Measurements from ENCODE around the gene FNDC1. TPM values are rescaled to one million over a fixed set of nuclear protein-coding genes. Genes with fewer than 3 reads are reported as not detected.
A peak's percentile ranks its signal among the peaks of the same experiment; 100 is the strongest.

The FNDC1 gene
- total and polyA plus RNA-seq, 2 donors: 0.84 to 31.6 TPM

DNA sequence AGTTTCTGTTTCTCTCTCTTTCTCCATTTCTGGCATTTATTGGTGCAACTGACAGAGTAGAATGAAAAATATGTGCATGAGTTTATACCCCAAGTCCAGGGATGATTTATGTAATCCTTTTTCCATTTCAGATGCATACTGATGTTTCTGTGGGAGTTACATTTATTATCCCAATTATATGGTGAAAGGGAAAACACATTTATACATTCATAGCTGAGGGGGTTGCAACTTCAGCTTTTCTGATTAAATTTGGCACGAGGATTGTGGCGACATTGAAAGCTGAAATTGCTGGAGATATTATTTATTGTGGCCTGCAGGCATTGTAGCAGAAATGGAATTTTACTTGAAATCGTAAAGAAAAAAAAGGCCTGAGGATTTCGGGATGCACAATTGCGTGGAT is 31.5 kb upstream of the FNDC1 start:
- WGBS: 48% methylated on average over 5 of the region's 5 CpGs
- no peak for DNase-seq (ENCODE audit: extremely low spot score)
- no peaks in the 10 kb centered on the region for H3K36me3 ChIP-seq (ENCODE audit: insufficient read depth)

DNA sequence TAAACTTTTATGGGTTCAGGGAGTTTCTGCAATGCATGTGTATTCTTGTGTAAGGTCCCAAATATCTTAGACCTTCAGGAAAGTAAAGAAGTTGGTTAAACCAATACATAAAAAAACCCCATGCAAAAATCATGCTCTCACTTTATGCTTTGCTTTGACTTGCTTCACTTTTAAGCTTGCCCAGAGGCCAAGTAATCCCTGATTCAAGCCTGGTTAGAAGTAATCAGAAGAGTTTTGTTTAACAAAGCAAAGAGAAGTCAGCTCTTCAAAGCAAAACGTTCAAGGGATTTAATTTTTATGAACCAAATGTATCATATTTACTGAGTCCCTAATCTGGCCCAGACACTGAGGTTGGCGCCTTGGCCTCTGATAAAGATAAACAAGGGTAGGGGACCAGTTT is 26.7 kb upstream of the FNDC1 start:
- WGBS: 45% methylated on average over 2 of the region's 2 CpGs
- no peaks in the 10 kb centered on the region for H3K4me1 ChIP-seq (ENCODE audit: insufficient read depth)
- H3K36me3 ChIP-seq (ENCODE audit: insufficient read depth): no peaks in the 10 kb centered on the region
- no peak overlapping the region for H3K27ac ChIP-seq (ENCODE audit: low read depth)
- no peak overlapping the region for H3K4me3 ChIP-seq (ENCODE audit: low read depth, low read length)
- DNase-seq (ENCODE audit: extremely low spot score): no peak

More for the DNA sequence above, 31.5 kb upstream of the FNDC1 start:
- no peaks in the 10 kb centered on the region for H3K4me1 ChIP-seq (ENCODE audit: insufficient read depth)
- H3K27ac ChIP-seq (ENCODE audit: low read depth): no peak overlapping the region
- H3K4me3 ChIP-seq (ENCODE audit: low read depth, low read length): no peak overlapping the region

DNA sequence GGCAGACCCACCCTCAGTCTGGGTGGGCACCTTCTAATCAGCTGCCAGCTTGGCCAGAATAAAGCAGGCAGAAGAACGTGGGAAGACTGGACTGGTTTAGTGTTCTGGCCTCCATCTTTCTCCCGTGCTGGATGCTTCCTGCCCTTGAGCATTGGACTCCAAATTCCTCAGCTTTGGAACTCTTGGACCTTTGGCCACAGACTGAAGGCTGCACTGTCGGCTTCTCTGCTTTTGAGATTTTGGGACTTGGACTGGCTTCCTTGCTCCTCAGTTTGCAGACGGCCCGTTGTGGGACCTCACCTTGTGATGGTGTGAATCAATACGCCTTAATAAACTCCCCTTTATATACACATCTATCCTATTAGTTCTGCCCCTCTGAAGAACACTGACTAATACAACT is 20.6 kb upstream of the FNDC1 start:
- Histone ChIP-seq H3K27ac (ENCODE audit: low read depth) (no peak overlapping the region), H3K4me1 (ENCODE audit: insufficient read depth) (no peaks in the 10 kb centered on the region), H3K36me3 (ENCODE audit: insufficient read depth) (no peaks in the 10 kb centered on the region), H3K4me3 (ENCODE audit: low read depth, low read length) (no peak overlapping the region)
- DNase-seq (ENCODE audit: extremely low spot score): no peak
- 82% methylated on average over 6 of the region's 6 CpGs for WGBS

DNA sequence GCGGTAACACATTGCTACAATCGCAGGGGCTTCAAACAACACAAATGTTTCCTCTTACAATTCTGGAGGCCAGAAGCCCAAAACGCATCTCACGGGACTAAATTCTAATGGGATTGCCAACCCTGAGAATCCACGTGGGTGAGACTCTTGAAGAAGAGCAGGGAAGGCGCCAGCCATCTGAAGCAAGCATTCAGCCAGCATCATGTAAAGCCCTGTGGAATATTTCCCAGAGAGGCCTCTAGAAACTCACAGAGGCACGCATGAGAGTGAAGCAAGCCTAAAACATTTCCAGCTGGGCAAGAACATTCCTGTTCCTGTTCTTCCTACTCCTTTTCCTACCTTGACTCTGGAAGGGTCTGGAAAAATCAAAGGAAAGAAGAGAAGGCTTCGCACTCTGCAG is 19.6 kb upstream of the FNDC1 start:
- Histone ChIP-seq H3K4me3 (ENCODE audit: low read depth, low read length) (no peak overlapping the region), H3K27ac (ENCODE audit: low read depth) (no peak overlapping the region), H3K36me3 (ENCODE audit: insufficient read depth) (no peaks in the 10 kb centered on the region), H3K4me1 (ENCODE audit: insufficient read depth) (no peaks in the 10 kb centered on the region)
- 58% methylated on average over 8 of the region's 8 CpGs for WGBS
- no peak for DNase-seq (ENCODE audit: extremely low spot score)

DNA sequence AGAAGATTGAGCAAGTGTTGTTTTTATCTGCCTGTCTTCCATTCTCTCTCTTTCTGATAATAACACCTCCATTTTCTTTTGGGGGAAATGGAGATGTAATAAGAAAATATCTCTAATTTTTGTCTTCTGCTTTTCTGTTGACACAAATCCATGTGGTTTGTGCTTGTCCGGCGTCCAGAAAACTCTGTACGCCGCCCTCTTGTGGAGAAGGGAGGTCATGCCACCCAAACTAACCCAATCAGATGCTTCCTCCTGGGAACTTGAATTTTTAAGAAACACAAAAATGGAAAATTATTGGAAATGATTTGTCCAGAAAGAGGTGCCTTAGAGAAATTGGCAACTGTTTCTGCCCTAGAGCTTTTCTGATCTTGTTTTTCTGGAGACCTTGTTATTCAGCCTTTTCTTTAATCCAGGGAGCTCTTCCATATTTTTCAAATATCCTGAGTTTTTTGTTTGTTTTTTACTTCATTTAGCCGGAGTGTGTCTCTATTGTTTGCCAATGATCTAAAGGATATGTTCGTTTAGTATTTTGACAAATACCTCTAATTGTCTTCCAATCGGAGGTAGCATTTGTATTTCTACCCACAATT is 17.8 kb upstream of the FNDC1 start:
- no peak overlapping the region for H3K4me3 ChIP-seq (ENCODE audit: low read depth, low read length)
- no peaks in the 10 kb centered on the region for H3K36me3 ChIP-seq (ENCODE audit: insufficient read depth)
- DNase-seq (ENCODE audit: extremely low spot score): no peak
- no peak overlapping the region for H3K27ac ChIP-seq (ENCODE audit: low read depth)
- H3K4me1 ChIP-seq (ENCODE audit: insufficient read depth): no peaks in the 10 kb centered on the region
- 31% methylated on average over 7 of the region's 7 CpGs for WGBS

DNA sequence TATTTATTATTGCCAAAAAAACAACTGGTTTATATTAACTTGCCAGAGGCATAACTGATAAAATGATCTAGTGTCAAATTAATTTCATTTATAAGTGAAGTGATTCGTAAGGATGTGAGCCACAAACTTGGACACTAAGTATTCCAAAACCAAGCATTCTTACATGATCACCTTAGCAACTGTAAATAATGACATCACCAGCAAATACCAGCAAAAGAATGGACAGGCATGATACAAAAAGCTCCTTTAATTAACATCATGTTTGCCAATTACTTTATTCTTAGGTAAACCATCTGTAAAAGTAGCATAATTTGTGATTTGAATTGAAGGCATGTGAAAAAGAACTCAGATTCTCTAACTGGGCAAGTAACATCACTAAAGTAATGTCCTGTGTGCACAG is 17.2 kb upstream of the FNDC1 start:
- WGBS: 42% methylated on average over 1 of the region's 1 CpG
- Histone ChIP-seq H3K27ac (ENCODE audit: low read depth) (no peak overlapping the region), H3K4me3 (ENCODE audit: low read depth, low read length) (no peak overlapping the region), H3K36me3 (ENCODE audit: insufficient read depth) (no peaks in the 10 kb centered on the region), H3K4me1 (ENCODE audit: insufficient read depth) (no peaks in the 10 kb centered on the region)
- no peak for DNase-seq (ENCODE audit: extremely low spot score)

DNA sequence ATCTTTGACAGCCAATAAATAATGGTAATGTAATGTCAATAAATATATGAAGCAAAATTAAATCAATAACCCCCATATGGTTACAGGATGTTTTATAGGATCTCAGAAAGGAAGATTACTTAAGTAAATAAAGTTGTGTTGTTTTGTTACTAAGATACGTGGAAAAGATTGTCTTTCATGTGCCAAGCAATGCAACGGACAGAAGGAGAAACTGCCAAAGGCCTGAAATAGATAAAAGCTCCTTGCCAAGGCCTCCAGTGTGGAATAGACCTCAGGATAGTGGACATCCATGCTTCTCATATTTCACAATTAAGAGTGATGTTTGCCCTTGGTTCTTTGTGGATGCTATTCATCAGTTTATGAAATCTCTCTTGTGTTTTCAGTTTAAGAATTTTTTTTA is 16.4 kb upstream of the FNDC1 start:
- Histone ChIP-seq H3K36me3 (ENCODE audit: insufficient read depth) (no peaks in the 10 kb centered on the region), H3K4me3 (ENCODE audit: low read depth, low read length) (no peak overlapping the region), H3K27ac (ENCODE audit: low read depth) (no peak overlapping the region), H3K4me1 (ENCODE audit: insufficient read depth) (no peaks in the 10 kb centered on the region)
- no peak for DNase-seq (ENCODE audit: extremely low spot score)
- WGBS: 36% methylated on average over 2 of the region's 2 CpGs

DNA sequence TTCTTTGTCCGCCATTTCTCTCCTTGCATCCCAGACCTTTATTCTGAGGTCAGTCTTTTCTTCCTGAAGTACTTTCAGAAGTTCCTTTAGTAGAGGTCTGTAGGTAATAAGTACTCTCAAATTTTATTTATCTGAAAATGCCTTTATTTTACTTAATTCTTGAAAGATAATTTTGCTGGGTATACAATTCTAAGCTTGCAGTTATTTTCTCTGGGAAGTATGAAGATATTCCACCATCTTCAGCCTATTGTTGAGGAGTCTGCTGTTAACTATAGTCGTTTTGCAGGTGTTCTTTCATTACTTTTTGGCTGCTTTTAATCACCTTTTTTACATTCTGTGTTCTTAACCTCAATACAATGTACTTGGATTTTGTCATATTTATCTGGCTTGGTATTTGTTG is 13.5 kb upstream of the FNDC1 start:
- no peak for DNase-seq (ENCODE audit: extremely low spot score)
- Histone ChIP-seq H3K4me3 (ENCODE audit: low read depth, low read length) (no peak overlapping the region), H3K4me1 (ENCODE audit: insufficient read depth) (no peaks in the 10 kb centered on the region), H3K27ac (ENCODE audit: low read depth) (no peak overlapping the region), H3K36me3 (ENCODE audit: insufficient read depth) (no peaks in the 10 kb centered on the region)
- 71% methylated on average over 2 of the region's 2 CpGs for WGBS

DNA sequence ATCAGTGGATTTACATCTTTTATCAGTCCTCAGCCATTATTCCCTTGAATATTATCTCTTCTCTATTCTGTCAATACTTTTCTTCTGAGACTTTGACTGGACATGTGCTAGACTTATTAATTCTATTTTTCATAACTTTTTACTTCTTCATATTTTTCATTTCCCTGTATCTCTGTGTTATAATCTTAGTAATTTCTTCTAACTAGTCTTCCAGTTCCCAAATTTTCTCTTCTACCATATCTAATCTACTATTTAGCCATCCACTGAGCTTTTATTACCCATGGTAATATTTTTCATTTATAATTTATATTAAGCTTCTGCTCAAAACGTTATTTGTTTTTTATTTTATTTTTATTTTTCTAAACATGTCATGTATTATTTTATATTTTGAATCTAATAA is 13.1 kb upstream of the FNDC1 start:
- no peak overlapping the region for H3K4me3 ChIP-seq (ENCODE audit: low read depth, low read length)
- H3K27ac ChIP-seq (ENCODE audit: low read depth): no peak overlapping the region
- no peaks in the 10 kb centered on the region for H3K4me1 ChIP-seq (ENCODE audit: insufficient read depth)
- no peaks in the 10 kb centered on the region for H3K36me3 ChIP-seq (ENCODE audit: insufficient read depth)
- WGBS: 56% methylated on average over 1 of the region's 1 CpG
- DNase-seq (ENCODE audit: extremely low spot score): no peak

DNA sequence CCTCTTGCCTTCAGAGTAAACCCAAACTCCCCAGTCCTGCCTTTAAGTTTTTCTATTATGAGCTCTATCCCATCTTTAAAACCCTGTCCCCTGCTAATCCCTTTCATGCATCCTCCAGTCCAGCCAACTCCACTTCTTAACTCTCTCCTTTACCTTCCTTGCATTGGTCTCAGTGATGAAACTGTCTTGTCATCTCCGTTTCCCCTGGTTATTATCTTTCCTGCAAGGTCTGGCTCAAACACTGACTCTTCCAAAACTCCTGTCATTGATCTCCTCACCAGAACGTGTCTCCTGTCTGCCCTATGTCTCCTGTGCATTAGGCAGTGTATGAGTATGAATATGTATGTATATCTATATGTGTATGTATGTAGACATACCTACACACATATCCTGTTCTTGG is 11.8 kb upstream of the FNDC1 start:
- Histone ChIP-seq H3K4me3 (ENCODE audit: low read depth, low read length) (no peak overlapping the region), H3K4me1 (ENCODE audit: insufficient read depth) (no peaks in the 10 kb centered on the region), H3K27ac (ENCODE audit: low read depth) (no peak overlapping the region), H3K36me3 (ENCODE audit: insufficient read depth) (no peaks in the 10 kb centered on the region)
- no peak for DNase-seq (ENCODE audit: extremely low spot score)
- 60% methylated on average over 2 of the region's 2 CpGs for WGBS

DNA sequence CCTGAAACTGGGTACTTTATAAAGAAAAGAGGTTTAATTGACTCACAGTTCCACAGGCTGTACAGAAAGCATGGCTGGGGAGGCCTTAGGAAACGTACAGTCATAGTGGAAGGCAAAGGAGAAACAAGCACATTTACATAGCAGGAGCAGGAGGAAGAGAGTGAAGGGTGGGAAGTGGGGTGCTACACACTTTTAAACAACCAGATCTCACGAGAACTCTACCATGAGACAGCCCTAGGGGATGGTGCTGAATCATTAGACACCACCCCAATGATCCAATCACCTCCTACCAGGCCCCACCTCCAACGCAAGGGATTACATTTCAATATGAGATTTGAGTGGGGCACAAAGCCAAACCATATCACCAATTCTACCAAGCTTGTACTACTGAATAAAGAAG is 7.4 kb upstream of the FNDC1 start:
- no peak for DNase-seq (ENCODE audit: extremely low spot score)
- H3K4me1 ChIP-seq (ENCODE audit: insufficient read depth): no peaks in the 10 kb centered on the region
- 40% methylated on average over 3 of the region's 3 CpGs for WGBS
- no peaks in the 10 kb centered on the region for H3K36me3 ChIP-seq (ENCODE audit: insufficient read depth)
- no peak overlapping the region for H3K27ac ChIP-seq (ENCODE audit: low read depth)
- no peak overlapping the region for H3K4me3 ChIP-seq (ENCODE audit: low read depth, low read length)

DNA sequence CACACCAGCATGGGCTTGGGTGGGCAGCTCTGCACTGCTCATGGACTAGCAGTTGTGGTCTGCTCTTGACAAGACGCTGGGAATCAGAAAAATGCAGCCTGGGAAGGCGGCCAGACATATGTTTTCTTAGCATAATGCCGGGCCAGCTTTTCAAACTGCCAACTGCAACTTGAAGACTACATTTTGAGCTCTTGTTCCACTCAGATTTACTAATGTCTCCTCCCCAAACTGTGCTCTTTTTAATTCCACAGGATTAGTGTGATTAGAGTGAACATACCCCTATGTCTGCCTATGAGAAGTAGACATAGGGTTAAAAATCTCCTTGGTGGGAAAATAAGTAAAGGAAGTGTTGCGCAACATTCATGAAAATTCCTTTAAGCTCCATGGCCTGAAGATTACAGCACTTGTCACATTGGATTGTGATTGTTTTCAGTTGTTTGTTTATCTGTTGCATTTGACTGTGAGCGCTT is 5.3 kb upstream of the FNDC1 start:
- 40% methylated on average over 5 of the region's 5 CpGs for WGBS
- no peak for DNase-seq (ENCODE audit: extremely low spot score)
- H3K4me1 ChIP-seq (ENCODE audit: insufficient read depth): no peaks in the 10 kb centered on the region
- H3K4me3 ChIP-seq (ENCODE audit: low read depth, low read length): no peak overlapping the region
- no peaks in the 10 kb centered on the region for H3K36me3 ChIP-seq (ENCODE audit: insufficient read depth)
- no peak overlapping the region for H3K27ac ChIP-seq (ENCODE audit: low read depth)

DNA sequence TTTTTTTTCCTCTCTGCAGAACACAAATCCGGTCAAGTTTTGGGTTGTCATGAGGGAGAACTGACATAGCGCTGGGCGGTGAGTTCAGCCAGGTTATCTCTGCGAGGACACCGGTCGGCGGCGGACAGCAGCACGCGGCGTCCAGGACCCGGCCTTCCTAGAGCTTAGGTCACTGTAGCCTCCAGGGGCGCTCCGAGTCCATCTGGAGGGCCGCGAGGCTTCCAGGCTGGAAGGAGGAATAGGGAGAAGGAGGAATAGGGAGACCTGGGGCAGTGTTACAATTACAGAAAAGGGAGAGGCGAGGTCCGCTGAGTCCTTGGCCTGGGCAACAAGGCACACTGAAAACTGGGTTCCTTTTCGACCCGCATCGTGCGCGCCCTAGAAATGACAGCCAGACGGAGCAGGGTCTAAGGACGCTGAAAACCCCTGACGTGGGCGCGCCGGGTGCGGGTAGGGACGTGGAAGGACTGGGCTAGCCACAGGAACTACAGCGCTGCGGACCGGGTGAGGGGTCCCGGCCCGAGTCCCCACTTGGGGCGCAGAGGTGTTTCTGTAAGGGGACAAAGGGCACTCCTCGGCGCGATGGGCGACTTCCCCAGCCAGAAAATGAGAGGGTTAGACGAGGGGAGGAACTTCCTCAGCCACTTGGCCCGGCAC is 536 bp upstream of the FNDC1 start:
- Histone ChIP-seq H3K4me3 (ENCODE audit: low read depth, low read length) (peak overlapping the region; percentile 42), H3K36me3 (ENCODE audit: insufficient read depth) (no peaks in the 10 kb centered on the region), H3K4me1 (ENCODE audit: insufficient read depth) (peaks cover 2% of the 10 kb centered on the region), H3K27ac (ENCODE audit: low read depth) (no peak overlapping the region)
- WGBS: 8% methylated on average over 43 of the region's 43 CpGs
- no peak for DNase-seq (ENCODE audit: extremely low spot score)

DNA sequence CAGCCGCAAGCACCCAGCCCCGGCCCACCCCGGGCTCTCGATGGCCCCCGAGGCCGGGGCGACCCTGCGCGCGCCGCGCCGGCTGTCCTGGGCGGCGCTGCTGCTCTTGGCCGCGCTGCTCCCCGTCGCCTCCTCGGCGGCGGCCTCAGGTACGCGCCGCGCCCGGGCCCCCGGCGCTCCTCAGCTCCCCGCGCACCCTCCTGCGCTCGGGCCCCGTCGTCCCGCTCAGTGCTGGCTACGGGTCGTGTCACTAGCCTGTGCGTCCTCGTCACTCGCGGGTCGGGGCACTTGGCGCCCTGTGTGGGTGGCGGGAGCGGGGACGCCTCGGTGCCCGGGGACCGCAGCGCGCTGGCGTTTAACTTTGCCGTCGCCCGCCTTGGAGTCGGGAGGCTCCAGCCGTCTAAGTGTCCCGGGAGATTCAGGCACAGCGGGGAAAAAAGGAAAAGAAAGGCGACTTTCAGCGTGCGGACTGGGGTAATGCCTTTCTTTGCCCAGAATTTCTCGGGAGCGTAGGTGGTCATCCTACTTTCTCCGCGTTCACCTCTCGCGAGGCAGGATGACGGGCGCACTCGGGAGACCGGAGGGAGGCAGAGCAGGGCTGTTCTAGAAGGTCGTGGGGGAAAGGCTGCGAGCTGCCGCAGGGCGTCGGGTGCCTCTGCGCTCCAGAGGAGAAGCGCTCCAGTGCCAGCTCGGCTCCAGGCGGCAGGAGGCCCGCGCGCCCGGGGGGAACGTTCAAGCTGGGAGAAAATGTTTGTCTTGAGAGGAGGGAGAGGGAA is 545 bp downstream of the FNDC1 start:
- Histone ChIP-seq H3K36me3 (ENCODE audit: insufficient read depth) (no peaks in the 10 kb centered on the region), H3K27ac (ENCODE audit: low read depth) (no peak overlapping the region), H3K4me1 (ENCODE audit: insufficient read depth) (peaks cover 2% of the 10 kb centered on the region), H3K4me3 (ENCODE audit: low read depth, low read length) (peak overlapping the region; percentile 42)
- DNase-seq (ENCODE audit: extremely low spot score): no peak
- under 1% methylated on average over 86 of the region's 87 CpGs for WGBS

Data from urinary bladder (tissue), 4 donors.